Stomach (tissue), 4 donors: ENCODE results near the gene CDC6.

ENCODE experiments used
- POLR2AphosphoS5 ChIP-seq, 3 donors: sonication (generic); formaldehyde crosslinking; IDR thresholded peaks; one replicate each; pipeline ENCODE4 v1.6.1; 2016; ENCODE audit warnings: antibody characterized with exemption in 3 of 3
- TF ChIP-seq, protein P1 (sequence below), 7 experiments: fragments of 450-650 bp in 4 of 7; fragments of 200-600 bp in 3 of 7; sonication (generic) in 3 of 7; IDR thresholded peaks; one replicate each; pipeline ENCODE4 v1.5.1; 2016 to 2019; ENCODE audit warnings: antibody characterized with exemption in 7 of 7, control low read depth in 2 of 7, mild to moderate bottlenecking in 1 of 7

GRCh38 chr17:40348136-40348504 lies 60.4 kb downstream of the CDC6 start:
- no peak for TF ChIP-seq POLR2AphosphoS5 (IDR thresholded peaks at IDR 0.05)
- TF ChIP-seq, protein P1, sequence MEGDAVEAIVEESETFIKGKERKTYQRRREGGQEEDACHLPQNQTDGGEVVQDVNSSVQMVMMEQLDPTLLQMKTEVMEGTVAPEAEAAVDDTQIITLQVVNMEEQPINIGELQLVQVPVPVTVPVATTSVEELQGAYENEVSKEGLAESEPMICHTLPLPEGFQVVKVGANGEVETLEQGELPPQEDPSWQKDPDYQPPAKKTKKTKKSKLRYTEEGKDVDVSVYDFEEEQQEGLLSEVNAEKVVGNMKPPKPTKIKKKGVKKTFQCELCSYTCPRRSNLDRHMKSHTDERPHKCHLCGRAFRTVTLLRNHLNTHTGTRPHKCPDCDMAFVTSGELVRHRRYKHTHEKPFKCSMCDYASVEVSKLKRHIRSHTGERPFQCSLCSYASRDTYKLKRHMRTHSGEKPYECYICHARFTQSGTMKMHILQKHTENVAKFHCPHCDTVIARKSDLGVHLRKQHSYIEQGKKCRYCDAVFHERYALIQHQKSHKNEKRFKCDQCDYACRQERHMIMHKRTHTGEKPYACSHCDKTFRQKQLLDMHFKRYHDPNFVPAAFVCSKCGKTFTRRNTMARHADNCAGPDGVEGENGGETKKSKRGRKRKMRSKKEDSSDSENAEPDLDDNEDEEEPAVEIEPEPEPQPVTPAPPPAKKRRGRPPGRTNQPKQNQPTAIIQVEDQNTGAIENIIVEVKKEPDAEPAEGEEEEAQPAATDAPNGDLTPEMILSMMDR (IDR thresholded peaks at IDR 0.05), result no peak
